ENCODE measurements around the gene TOMM22.

The TOMM22 gene

GRCh38 chr22:38652859-38653258, 28.9 kb upstream of the TOMM22 start:
- Histone ChIP-seq H4K8ac (ENCODE audit: low read length) (no peak overlapping the region), H3K9me3 (ENCODE audit: control insufficient read depth, low read length) (no peaks in the 10 kb centered on the region), H2AFZ (ENCODE audit: low read depth, low read length) (no peak overlapping the region), H2BK5ac (ENCODE audit: low read depth, low read length, poor library complexity, severe bottlenecking) (no peak overlapping the region), H3K4me2 (ENCODE audit: low read length, poor library complexity, severe bottlenecking) (no peak overlapping the region), H3K14ac (ENCODE audit: low read length in 2 of 2) (no peak overlapping the region), H3K79me1 (replicated peaks; ENCODE audit: low read length, poor library complexity, severe bottlenecking) (peaks cover 9% of the 10 kb centered on the region), H2AK5ac (ENCODE audit: low read length, severe bottlenecking) (no peak overlapping the region), H3K27ac (ENCODE audit: low read length, poor library complexity, severe bottlenecking) (no peak overlapping the region), H2BK120ac (ENCODE audit: low read depth, low read length) (no peak overlapping the region), H3K4ac (ENCODE audit: low read depth in 1 of 2, low read length in 2 of 2) (no peak overlapping the region), H3K18ac (ENCODE audit: low read depth in 1 of 2, low read length in 2 of 2) (no peak overlapping the region), H4K91ac (ENCODE audit: low read length) (no peak overlapping the region), H3K36me3 (ENCODE audit: control insufficient read depth in 1 of 2, insufficient read depth in 2 of 2, low read depth in 1 of 2, low read length in 2 of 2) (peaks cover 0 to 7% of the 10 kb centered on the region in 2 experiments), H3K4me1 (ENCODE audit: control insufficient read depth, insufficient read depth, low read depth, low read length) (peaks cover 5% of the 10 kb centered on the region), H3K4me3 (ENCODE audit: insufficient read depth in 1 of 2, low read depth in 1 of 2, low read length in 2 of 2) (no peak overlapping the region), H2BK12ac (ENCODE audit: low read length in 2 of 2) (no peak overlapping the region), H2BK15ac (ENCODE audit: low read depth, poor library complexity, severe bottlenecking) (no peak overlapping the region), H3K27me3 (ENCODE audit: control insufficient read depth in 1 of 2, insufficient read depth in 1 of 2, low read length in 2 of 2) (no peaks in the 10 kb centered on the region), H3K9ac (ENCODE audit: low read length) (no peak overlapping the region), H3K23ac (ENCODE audit: low read length in 2 of 2) (no peak overlapping the region)
- DNase-seq, result no peak

GRCh38 chr22:38653741-38654140, 28.0 kb upstream of the TOMM22 start:
- H3K4me1 ChIP-seq (ENCODE audit: control insufficient read depth, insufficient read depth, low read depth, low read length), result peaks cover 5% of the 10 kb centered on the region
- H3K4me3 ChIP-seq (ENCODE audit: insufficient read depth in 1 of 2, low read depth in 1 of 2, low read length in 2 of 2), result no peak overlapping the region
- H4K91ac ChIP-seq (ENCODE audit: low read length), result no peak overlapping the region
- H2AFZ ChIP-seq (ENCODE audit: low read depth, low read length), result no peak overlapping the region
- H2BK12ac ChIP-seq (ENCODE audit: low read length in 2 of 2), result no peak overlapping the region
- H2BK15ac ChIP-seq (ENCODE audit: low read depth, poor library complexity, severe bottlenecking), result no peak overlapping the region
- no peak overlapping the region for H4K8ac ChIP-seq (ENCODE audit: low read length)
- H3K4ac ChIP-seq (ENCODE audit: low read depth in 1 of 2, low read length in 2 of 2), result no peak overlapping the region
- no peak overlapping the region for H2BK5ac ChIP-seq (ENCODE audit: low read depth, low read length, poor library complexity, severe bottlenecking)
- no peak overlapping the region for H3K4me2 ChIP-seq (ENCODE audit: low read length, poor library complexity, severe bottlenecking)
- H3K18ac ChIP-seq (ENCODE audit: low read depth in 1 of 2, low read length in 2 of 2), result no peak overlapping the region
- peaks cover 0 to 7% of the 10 kb centered on the region in 2 experiments for H3K36me3 ChIP-seq (ENCODE audit: control insufficient read depth in 1 of 2, insufficient read depth in 2 of 2, low read depth in 1 of 2, low read length in 2 of 2)
- over 99% methylated on average over 7 of the region's 8 CpGs for WGBS
- no peak overlapping the region for H3K23ac ChIP-seq (ENCODE audit: low read length in 2 of 2)
- no peaks in the 10 kb centered on the region for H3K27me3 ChIP-seq (ENCODE audit: control insufficient read depth in 1 of 2, insufficient read depth in 1 of 2, low read length in 2 of 2)
- DNase-seq, result no peak
- H2BK120ac ChIP-seq (ENCODE audit: low read depth, low read length), result no peak overlapping the region
- no peaks in the 10 kb centered on the region for H3K9me3 ChIP-seq (ENCODE audit: control insufficient read depth, low read length)
- H3K9ac ChIP-seq (ENCODE audit: low read length), result no peak overlapping the region
- H2AK5ac ChIP-seq (ENCODE audit: low read length, severe bottlenecking), result no peak overlapping the region
- H3K27ac ChIP-seq (ENCODE audit: low read length, poor library complexity, severe bottlenecking), result no peak overlapping the region
- peaks cover 9% of the 10 kb centered on the region for H3K79me1 ChIP-seq (replicated peaks; ENCODE audit: low read length, poor library complexity, severe bottlenecking)
- no peak overlapping the region for H3K14ac ChIP-seq (ENCODE audit: low read length in 2 of 2)

DNA sequence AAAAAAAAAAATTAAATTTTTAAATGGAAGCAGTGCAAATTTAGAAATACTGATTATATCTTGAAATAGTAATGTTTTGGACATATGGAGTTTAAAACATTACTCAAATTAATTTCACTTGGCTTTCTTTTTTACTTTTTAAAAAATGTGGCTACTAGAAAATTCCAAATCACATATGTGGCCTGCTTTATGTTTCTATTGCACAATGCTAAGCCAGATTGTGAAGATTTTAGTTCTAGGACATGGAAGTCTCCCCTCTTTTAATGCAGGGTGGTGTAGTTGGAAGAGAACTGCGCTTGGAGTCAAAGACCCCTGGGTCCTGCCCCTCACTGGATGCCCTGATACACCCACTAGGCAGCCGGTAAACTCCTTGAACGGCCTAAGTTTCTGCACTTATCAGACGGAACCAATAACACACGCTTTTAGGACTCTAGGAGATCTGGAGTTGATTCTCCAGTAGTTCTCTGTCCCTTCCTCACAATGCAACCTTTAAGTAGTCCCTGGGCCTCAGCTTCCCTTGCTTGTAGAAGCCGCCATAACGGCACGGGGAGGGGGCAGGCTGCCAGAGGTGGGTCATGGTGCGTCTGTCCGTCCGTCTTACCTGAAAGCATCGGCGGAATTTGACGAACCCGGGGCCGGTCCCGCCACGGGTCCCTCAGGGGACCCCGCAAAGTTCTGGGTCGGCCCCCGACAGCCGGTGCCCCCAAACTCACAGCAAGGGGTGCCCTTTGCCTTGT, 26.1 kb upstream of the TOMM22 start:
- no peaks in the 10 kb centered on the region for H3K9me3 ChIP-seq (ENCODE audit: control insufficient read depth, low read length)
- no peaks in the 10 kb centered on the region for H3K27me3 ChIP-seq (ENCODE audit: control insufficient read depth in 1 of 2, insufficient read depth in 1 of 2, low read length in 2 of 2)
- no peak overlapping the region for H2BK5ac ChIP-seq (ENCODE audit: low read depth, low read length, poor library complexity, severe bottlenecking)
- H2AK5ac ChIP-seq (ENCODE audit: low read length, severe bottlenecking), result no peak overlapping the region
- peaks cover 5% of the 10 kb centered on the region for H3K4me1 ChIP-seq (ENCODE audit: control insufficient read depth, insufficient read depth, low read depth, low read length)
- peak overlapping the region in 1 of 2 experiments; percentile 35 for H3K23ac ChIP-seq (ENCODE audit: low read length in 2 of 2)
- peak overlapping the region; percentile 100 for H3K9ac ChIP-seq (ENCODE audit: low read length)
- H2BK15ac ChIP-seq (ENCODE audit: low read depth, poor library complexity, severe bottlenecking), result no peak overlapping the region
- H4K91ac ChIP-seq (ENCODE audit: low read length), result no peak overlapping the region
- peak; percentile 49 for DNase-seq
- H3K4me3 ChIP-seq (ENCODE audit: insufficient read depth in 1 of 2, low read depth in 1 of 2, low read length in 2 of 2), result peak overlapping the region; percentile 94 to 97
- H3K36me3 ChIP-seq (ENCODE audit: control insufficient read depth in 1 of 2, insufficient read depth in 2 of 2, low read depth in 1 of 2, low read length in 2 of 2), result peaks cover 0 to 8% of the 10 kb centered on the region in 2 experiments
- no peak overlapping the region for H2BK120ac ChIP-seq (ENCODE audit: low read depth, low read length)
- peak overlapping the region; percentile 92 for H3K4me2 ChIP-seq (ENCODE audit: low read length, poor library complexity, severe bottlenecking)
- 2% methylated on average over 21 of the region's 22 CpGs for WGBS
- peak overlapping the region in 1 of 2 experiments; percentile 63 for H2BK12ac ChIP-seq (ENCODE audit: low read length in 2 of 2)
- H3K4ac ChIP-seq (ENCODE audit: low read depth in 1 of 2, low read length in 2 of 2), result peak overlapping the region in 1 of 2 experiments; percentile 91
- H3K18ac ChIP-seq (ENCODE audit: low read depth in 1 of 2, low read length in 2 of 2), result peak overlapping the region in 1 of 2 experiments; percentile 88
- peak overlapping the region in 1 of 2 experiments; percentile 97 for H3K14ac ChIP-seq (ENCODE audit: low read length in 2 of 2)
- peaks cover 14% of the 10 kb centered on the region for H3K79me1 ChIP-seq (replicated peaks; ENCODE audit: low read length, poor library complexity, severe bottlenecking)
- peak overlapping the region; percentile 97 for H2AFZ ChIP-seq (ENCODE audit: low read depth, low read length)
- peak overlapping the region; percentile 93 for H3K27ac ChIP-seq (ENCODE audit: low read length, poor library complexity, severe bottlenecking)
- H4K8ac ChIP-seq (ENCODE audit: low read length), result no peak overlapping the region

DNA sequence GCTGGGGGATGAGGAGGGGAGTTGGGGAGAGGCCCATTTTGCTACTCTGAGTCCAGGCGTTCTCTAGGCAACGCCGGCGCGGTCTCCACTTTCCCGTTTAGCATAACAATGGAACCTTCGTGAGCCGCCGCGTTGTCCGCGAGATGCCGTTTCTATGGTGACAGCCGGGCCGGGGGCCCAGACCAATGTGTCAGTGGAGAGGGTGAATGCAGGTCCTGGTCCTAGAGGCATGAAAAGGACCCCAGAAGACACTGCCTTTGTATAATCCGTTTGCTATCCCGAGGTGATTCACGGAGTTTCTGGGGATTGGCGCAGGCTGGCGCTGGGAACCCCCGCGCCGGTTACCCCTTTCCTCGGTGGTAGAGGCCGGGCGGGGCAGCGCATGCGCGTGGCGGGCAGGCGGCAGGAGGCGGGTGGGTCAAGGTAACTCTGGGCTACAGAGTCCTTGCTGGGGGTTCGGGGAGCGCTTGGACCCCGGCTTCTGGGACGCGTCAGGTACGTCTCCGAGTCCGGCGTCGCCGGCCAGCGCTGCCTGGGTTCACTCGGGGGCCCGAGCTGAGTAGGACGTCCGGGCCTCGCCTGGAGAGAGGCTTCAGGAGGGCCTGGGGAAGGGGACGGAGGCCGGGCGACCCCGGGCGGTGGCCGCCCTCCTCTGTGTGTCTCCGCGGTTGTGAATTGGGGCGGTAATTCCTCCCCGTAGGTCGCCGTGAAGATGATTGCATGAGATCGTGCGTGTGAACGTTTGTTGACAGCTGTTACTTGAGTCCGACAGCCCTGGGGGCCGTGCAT, 25.3 kb upstream of the TOMM22 start, which contains the start of the genes CBY1 and FAM227A:
Gene CBY1 (plus strand): TSS at position 383 of the 789 bp plus-strand sequence. CDS start 11,417 bp downstream, outside the sequence.
Gene FAM227A (minus strand): TSS at position 137 of the 789 bp plus-strand sequence. CDS start 6,224 bp downstream, outside the sequence.
- under 1% methylated on average over 66 of the region's 66 CpGs for WGBS
- H3K4me1 ChIP-seq (ENCODE audit: control insufficient read depth, insufficient read depth, low read depth, low read length), result peaks cover 5% of the 10 kb centered on the region

More for the DNA sequence above, 25.3 kb upstream of the TOMM22 start, which contains the start of the genes CBY1 and FAM227A:
- peak within 1 kb of the TSS; percentile 92 for H3K4me2 ChIP-seq (ENCODE audit: low read length, poor library complexity, severe bottlenecking)
- H3K9ac ChIP-seq (ENCODE audit: low read length), result peak within 1 kb of the TSS; percentile 100
- H2BK15ac ChIP-seq (ENCODE audit: low read depth, poor library complexity, severe bottlenecking), result peak within 1 kb of the TSS; percentile 86
- peak within 1 kb of the TSS; percentile 99 for H2BK5ac ChIP-seq (ENCODE audit: low read depth, low read length, poor library complexity, severe bottlenecking)
- peak within 1 kb of the TSS; percentile 94 to 97 for H3K4me3 ChIP-seq (ENCODE audit: insufficient read depth in 1 of 2, low read depth in 1 of 2, low read length in 2 of 2)
- peak within 1 kb of the TSS in 1 of 2 experiments; percentile 86 for H2BK12ac ChIP-seq (ENCODE audit: low read length in 2 of 2)
- H3K27ac ChIP-seq (ENCODE audit: low read length, poor library complexity, severe bottlenecking), result peak within 1 kb of the TSS; percentile 93
- peak within 1 kb of the TSS; percentile 93 for H4K91ac ChIP-seq (ENCODE audit: low read length)
- peaks cover 5 to 6% of the 10 kb centered on the region in 2 experiments for H3K36me3 ChIP-seq (ENCODE audit: control insufficient read depth in 1 of 2, insufficient read depth in 2 of 2, low read depth in 1 of 2, low read length in 2 of 2)
- peak within 1 kb of the TSS; percentile 99 for H2BK120ac ChIP-seq (ENCODE audit: low read depth, low read length)
- peak within 1 kb of the TSS; percentile 97 for H2AFZ ChIP-seq (ENCODE audit: low read depth, low read length)
- H3K9me3 ChIP-seq (ENCODE audit: control insufficient read depth, low read length), result no peaks in the 10 kb centered on the region
- H3K79me1 ChIP-seq (replicated peaks; ENCODE audit: low read length, poor library complexity, severe bottlenecking), result peaks cover 19% of the 10 kb centered on the region
- no peak within 1 kb of the TSS for H2AK5ac ChIP-seq (ENCODE audit: low read length, severe bottlenecking)
- H4K8ac ChIP-seq (ENCODE audit: low read length), result peak within 1 kb of the TSS; percentile 91
- peak within 1 kb of the TSS; percentile 68 to 80 for H3K23ac ChIP-seq (ENCODE audit: low read length in 2 of 2)
- peak within 1 kb of the TSS in 1 of 2 experiments; percentile 91 for H3K4ac ChIP-seq (ENCODE audit: low read depth in 1 of 2, low read length in 2 of 2)
- no peaks in the 10 kb centered on the region for H3K27me3 ChIP-seq (ENCODE audit: control insufficient read depth in 1 of 2, insufficient read depth in 1 of 2, low read length in 2 of 2)
- DNase-seq, result peak; percentile 89
- peak within 1 kb of the TSS in 1 of 2 experiments; percentile 97 for H3K14ac ChIP-seq (ENCODE audit: low read length in 2 of 2)
- peak within 1 kb of the TSS; percentile 82 to 88 for H3K18ac ChIP-seq (ENCODE audit: low read depth in 1 of 2, low read length in 2 of 2)

Data from mesenchymal stem cell (in vitro differentiated cells and primary cell).